H9 (cell line): ENCODE results near the gene PTPRN2. TPM values are rescaled to one million over a fixed set of nuclear protein-coding genes. Genes with fewer than 3 reads are reported as not detected.

ENCODE experiments used
- DNase-seq: peaks from one replicate; pipeline ENCODE4 v3.0.0-alpha.2; 2017
- H2AFZ ChIP-seq: one replicate; pipeline ENCODE4 v1.6.1; 2013; ENCODE audit warnings: mild to moderate bottlenecking, low read length, control low read depth, moderate library complexity
- H2AK5ac ChIP-seq: 2 replicates; pipeline ENCODE4 v1.6.1; 2013; ENCODE audit warnings: low read length, control low read depth, mixed read lengths; ENCODE audit not compliant: insufficient read length
- H2BK120ac ChIP-seq: one replicate; pipeline ENCODE4 v1.6.1; 2013; ENCODE audit warnings: low read depth, mild to moderate bottlenecking, low read length, control low read depth, inconsistent platforms; ENCODE audit not compliant: poor library complexity, severe bottlenecking
- H2BK12ac ChIP-seq: 2 replicates; pipeline ENCODE4 v1.6.1; 2013; ENCODE audit warnings: low read length, control low read depth, mixed read lengths, low read depth; ENCODE audit not compliant: insufficient read length
- H2BK15ac ChIP-seq: 2 replicates; pipeline ENCODE4 v1.6.1; 2013; ENCODE audit warnings: low read depth, low read length, control low read depth
- H2BK20ac ChIP-seq: one replicate; pipeline ENCODE4 v1.6.1; 2013; ENCODE audit warnings: low read depth, mild to moderate bottlenecking, low read length, control low read depth, inconsistent platforms; ENCODE audit not compliant: poor library complexity, severe bottlenecking
- H2BK5ac ChIP-seq: 2 replicates; pipeline ENCODE4 v1.6.1; 2013; ENCODE audit warnings: low read length, control low read depth, mixed read lengths; ENCODE audit not compliant: insufficient read length
- H3K14ac ChIP-seq: 2 replicates; pipeline ENCODE4 v1.6.1; 2013; ENCODE audit warnings: low read length, control low read depth; ENCODE audit not compliant: insufficient read depth
- H3K18ac ChIP-seq: 2 replicates; pipeline ENCODE4 v1.6.1; 2013; ENCODE audit warnings: low read depth, mild to moderate bottlenecking, mixed read lengths, low read length, control low read depth; ENCODE audit not compliant: insufficient read length
- H3K23ac ChIP-seq: 2 replicates; pipeline ENCODE4 v1.6.1; 2013; ENCODE audit warnings: low read length, control low read depth, mixed read lengths, low read depth; ENCODE audit not compliant: insufficient read length
- H3K23me2 ChIP-seq: 2 replicates; pipeline ENCODE4 v1.6.1; 2013; ENCODE audit warnings: low read depth, mild to moderate bottlenecking, mixed read lengths, low read length, control low read depth; ENCODE audit not compliant: insufficient read length, poor library complexity, severe bottlenecking
- H3K27ac ChIP-seq: 2 replicates; pipeline ENCODE4 v1.5.1; 2013; ENCODE audit warnings: low read length, control low read depth, mixed read lengths, low read depth; ENCODE audit not compliant: insufficient read length
- H3K27me3 ChIP-seq: 2 replicates; pipeline ENCODE4 v1.6.1; 2013; ENCODE audit warnings: low read length, control low read depth, inconsistent platforms; ENCODE audit not compliant: insufficient read depth
- H3K4ac ChIP-seq: 2 replicates; pipeline ENCODE4 v1.6.1; 2013; ENCODE audit warnings: low read depth, mild to moderate bottlenecking, control low read depth, inconsistent platforms, low read length, moderate library complexity
- H3K4me1 ChIP-seq: 2 replicates; pipeline ENCODE4 v1.6.1; 2013; ENCODE audit warnings: low read length, control low read depth, inconsistent platforms; ENCODE audit not compliant: insufficient read depth
- H3K4me2 ChIP-seq: 2 replicates; pipeline ENCODE4 v1.6.1; 2013; ENCODE audit warnings: low read length, control low read depth, mixed read lengths; ENCODE audit not compliant: insufficient read length, insufficient read depth
- H3K56ac ChIP-seq: 2 replicates; pipeline ENCODE4 v1.6.1; 2013; ENCODE audit warnings: low read depth, mild to moderate bottlenecking, mixed read lengths, low read length, control low read depth; ENCODE audit not compliant: insufficient read length
- H3K79me1 ChIP-seq: 2 replicates; pipeline ENCODE4 v1.6.1; 2013; ENCODE audit warnings: low read depth, mild to moderate bottlenecking, moderate library complexity, low read length, control low read depth, inconsistent platforms; ENCODE audit not compliant: insufficient read depth, poor library complexity, severe bottlenecking
- H3K79me2 ChIP-seq: 2 replicates; pipeline ENCODE4 v1.6.1; 2013; ENCODE audit warnings: low read length, control low read depth, inconsistent platforms; ENCODE audit not compliant: insufficient read depth
- H3K9ac ChIP-seq: 2 replicates; pipeline ENCODE4 v1.6.1; 2013; ENCODE audit warnings: low read length, control low read depth, mixed read lengths; ENCODE audit not compliant: insufficient read length; ENCODE audit errors: extremely low read depth
- H3K9me3 ChIP-seq: one replicate; pipeline ENCODE4 v1.6.1; 2013; ENCODE audit warnings: low read depth, low read length, inconsistent platforms; ENCODE audit not compliant: control insufficient read depth
- H3T11ph ChIP-seq: one replicate; pipeline ENCODE4 v1.6.1; 2013; ENCODE audit warnings: mild to moderate bottlenecking, low read length, control low read depth, inconsistent platforms
- H4K20me1 ChIP-seq: one replicate; pipeline ENCODE4 v1.6.1; 2013; ENCODE audit not compliant: control insufficient read depth, insufficient read length, insufficient read depth
- H4K5ac ChIP-seq: 2 replicates; pipeline ENCODE4 v1.6.1; 2013; ENCODE audit warnings: low read depth, mild to moderate bottlenecking, mixed read lengths, low read length, control low read depth; ENCODE audit not compliant: insufficient read length
- H4K8ac ChIP-seq: replicated peaks from 2 replicates; pipeline ENCODE4 v1.6.1; 2013; ENCODE audit warnings: low read length, control low read depth, mixed read lengths, low read depth; ENCODE audit not compliant: insufficient read length
- H4K91ac ChIP-seq: 2 replicates; pipeline ENCODE4 v1.6.1; 2013; ENCODE audit warnings: low read depth, mild to moderate bottlenecking, moderate library complexity, mixed read lengths, low read length, control low read depth; ENCODE audit not compliant: insufficient read length
- H3K27ac Mint-ChIP-seq, 3 experiments: 2 replicates in 2 of 3; 3 replicates in 1 of 3; pipeline ENCODE4 v1.8.0; 2020 to 2021; ENCODE audit warnings: mixed read lengths in 3 of 3, mild to moderate bottlenecking in 1 of 3, moderate library complexity in 1 of 3
- H3K27me3 Mint-ChIP-seq: 2 replicates; pipeline ENCODE4 v1.8.0; 2021; ENCODE audit warnings: low read depth, mild to moderate bottlenecking, moderate library complexity, mixed read lengths
- H3K36me3 Mint-ChIP-seq, 3 experiments: 2 replicates in 2 of 3; 3 replicates in 1 of 3; pipeline ENCODE4 v1.8.0; 2020 to 2021; ENCODE audit warnings: low read depth in 3 of 3, mixed read lengths in 3 of 3; ENCODE audit not compliant: insufficient read depth in 1 of 3
- H3K4me1 Mint-ChIP-seq, 2 experiments: 2 replicates each; pipeline ENCODE4 v1.8.0; 2020; ENCODE audit warnings: mixed read lengths in 2 of 2
- H3K4me3 Mint-ChIP-seq, 2 experiments: 2 replicates in 1 of 2; 3 replicates in 1 of 2; pipeline ENCODE4 v1.8.0; 2020 to 2021; ENCODE audit warnings: mild to moderate bottlenecking in 2 of 2, mixed read lengths in 2 of 2, moderate library complexity in 1 of 2
- H3K9me3 Mint-ChIP-seq, 2 experiments: 2 replicates in 1 of 2; 3 replicates in 1 of 2; pipeline ENCODE4 v1.8.0; 2020; ENCODE audit warnings: mild to moderate bottlenecking in 2 of 2, mixed read lengths in 2 of 2, moderate library complexity in 1 of 2
- WGBS: extraction: QIAGEN DNeasy Blood & Tissue Kit; methylation state at CpG from one replicate; pipeline ENCODE4 v1.1.7; 2013; ENCODE audit warnings: missing lambda C conversion rate, low lambda C conversion rate, mixed read lengths; ENCODE audit not compliant: insufficient read length; ENCODE audit errors: extremely low coverage; 5-methylcytosine and 5-hydroxymethylcytosine counted together
- total RNA-seq: library from RNA; stranded (reverse); gene quantifications from 2 replicates; pipeline ENCODE4 v1.2.1, GENCODE V29; 2021
- TF ChIP-seq, protein P1 (sequence below): fragments of 200-600 bp; sonication (generic); conservative IDR thresholded peaks from 3 replicates; pipeline ENCODE4 v1.8.0; 2021; ENCODE audit warnings: antibody characterized with exemption, mild to moderate bottlenecking

Gene PTPRN2
- total RNA-seq, 1 experiment from 2014 or later: 5.2 TPM

DNA sequence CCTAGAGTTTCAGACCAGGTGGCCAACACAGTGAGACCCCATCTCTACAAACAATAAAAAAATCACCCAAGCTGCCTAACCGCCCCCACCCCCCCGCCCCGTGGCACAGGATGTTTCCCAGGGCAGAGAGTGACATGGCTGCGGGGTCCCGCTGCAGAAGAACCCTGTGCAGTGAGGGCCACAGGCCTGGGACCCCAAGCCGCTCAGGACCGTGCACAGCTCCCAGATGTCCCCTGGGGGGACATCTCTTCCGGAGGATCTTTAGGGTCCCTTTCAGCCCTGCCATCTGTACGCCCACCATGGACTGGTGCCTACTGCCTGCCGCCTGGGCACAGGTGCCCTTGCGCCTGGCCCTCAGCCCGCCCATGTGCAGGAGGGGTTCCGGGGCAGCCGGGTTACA lies 877.2 kb downstream of the PTPRN2 start:
- Histone ChIP-seq H3K79me2 (no peaks in the 10 kb centered on the region), H3K4me2 (no peak overlapping the region), H3K14ac (no peak overlapping the region), H3K27me3 (no peaks in the 10 kb centered on the region), H3K79me1 (no peaks in the 10 kb centered on the region), H2AK5ac (no peak overlapping the region), H3K56ac (no peak overlapping the region), H3T11ph (no peak overlapping the region), H3K4ac (no peak overlapping the region), H3K4me1 (no peaks in the 10 kb centered on the region), H3K18ac (no peak overlapping the region), H4K91ac (no peak overlapping the region), H2BK15ac (no peak overlapping the region), H3K23ac (no peak overlapping the region), H2AFZ (no peak overlapping the region), H4K8ac (no peak overlapping the region), H3K9ac (no peak overlapping the region), H2BK120ac (no peak overlapping the region), H3K23me2 (no peaks in the 10 kb centered on the region), H4K20me1 (no peaks in the 10 kb centered on the region), H2BK5ac (no peak overlapping the region), H4K5ac (no peak overlapping the region), H2BK12ac (no peak overlapping the region), H3K27ac (no peak overlapping the region), H3K9me3 (no peaks in the 10 kb centered on the region), H2BK20ac (no peak overlapping the region)
- Mint-ChIP-seq H3K27ac (no peak overlapping the region), H3K9me3 (no peaks in the 10 kb centered on the region), H3K4me1 (peaks cover 0 to 11% of the 10 kb centered on the region in 2 experiments; a peak in 2 of 4 replicates), H3K27me3 (peaks cover 76% of the 10 kb centered on the region), H3K4me3 (no peak overlapping the region), H3K36me3 (no peaks in the 10 kb centered on the region)
- TF ChIP-seq, protein P1, sequence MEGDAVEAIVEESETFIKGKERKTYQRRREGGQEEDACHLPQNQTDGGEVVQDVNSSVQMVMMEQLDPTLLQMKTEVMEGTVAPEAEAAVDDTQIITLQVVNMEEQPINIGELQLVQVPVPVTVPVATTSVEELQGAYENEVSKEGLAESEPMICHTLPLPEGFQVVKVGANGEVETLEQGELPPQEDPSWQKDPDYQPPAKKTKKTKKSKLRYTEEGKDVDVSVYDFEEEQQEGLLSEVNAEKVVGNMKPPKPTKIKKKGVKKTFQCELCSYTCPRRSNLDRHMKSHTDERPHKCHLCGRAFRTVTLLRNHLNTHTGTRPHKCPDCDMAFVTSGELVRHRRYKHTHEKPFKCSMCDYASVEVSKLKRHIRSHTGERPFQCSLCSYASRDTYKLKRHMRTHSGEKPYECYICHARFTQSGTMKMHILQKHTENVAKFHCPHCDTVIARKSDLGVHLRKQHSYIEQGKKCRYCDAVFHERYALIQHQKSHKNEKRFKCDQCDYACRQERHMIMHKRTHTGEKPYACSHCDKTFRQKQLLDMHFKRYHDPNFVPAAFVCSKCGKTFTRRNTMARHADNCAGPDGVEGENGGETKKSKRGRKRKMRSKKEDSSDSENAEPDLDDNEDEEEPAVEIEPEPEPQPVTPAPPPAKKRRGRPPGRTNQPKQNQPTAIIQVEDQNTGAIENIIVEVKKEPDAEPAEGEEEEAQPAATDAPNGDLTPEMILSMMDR: no peak
- no CpG with 5 or more reads among the region's 14 CpGs for WGBS
- no peak for DNase-seq
